Measurements from ENCODE around the gene CD55. TPM values are rescaled to one million over a fixed set of nuclear protein-coding genes. Genes with fewer than 3 reads are reported as not detected.

The CD55 gene
- total RNA-seq, 1 donor from 2014 or later, result 28.6 TPM

DNA sequence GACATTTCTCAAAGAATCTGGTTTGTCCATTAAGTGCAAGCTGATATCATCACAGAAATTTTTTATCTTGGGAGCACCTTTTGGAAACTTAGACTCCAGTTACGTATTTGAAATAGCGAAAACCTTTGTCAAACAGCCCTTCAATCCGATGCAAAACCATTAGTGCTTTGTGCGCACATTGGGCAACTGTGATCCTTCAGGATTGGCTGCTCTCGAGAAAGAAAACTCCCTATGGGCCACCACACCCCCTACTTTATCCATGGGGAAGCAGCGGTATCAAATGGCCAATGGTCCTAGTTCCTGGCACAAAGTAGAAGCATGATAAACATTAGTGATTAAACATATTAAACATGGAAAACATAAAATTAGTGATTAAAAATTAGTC lies 16.0 kb upstream of the CD55 start:
- TF ChIP-seq, protein P1, sequence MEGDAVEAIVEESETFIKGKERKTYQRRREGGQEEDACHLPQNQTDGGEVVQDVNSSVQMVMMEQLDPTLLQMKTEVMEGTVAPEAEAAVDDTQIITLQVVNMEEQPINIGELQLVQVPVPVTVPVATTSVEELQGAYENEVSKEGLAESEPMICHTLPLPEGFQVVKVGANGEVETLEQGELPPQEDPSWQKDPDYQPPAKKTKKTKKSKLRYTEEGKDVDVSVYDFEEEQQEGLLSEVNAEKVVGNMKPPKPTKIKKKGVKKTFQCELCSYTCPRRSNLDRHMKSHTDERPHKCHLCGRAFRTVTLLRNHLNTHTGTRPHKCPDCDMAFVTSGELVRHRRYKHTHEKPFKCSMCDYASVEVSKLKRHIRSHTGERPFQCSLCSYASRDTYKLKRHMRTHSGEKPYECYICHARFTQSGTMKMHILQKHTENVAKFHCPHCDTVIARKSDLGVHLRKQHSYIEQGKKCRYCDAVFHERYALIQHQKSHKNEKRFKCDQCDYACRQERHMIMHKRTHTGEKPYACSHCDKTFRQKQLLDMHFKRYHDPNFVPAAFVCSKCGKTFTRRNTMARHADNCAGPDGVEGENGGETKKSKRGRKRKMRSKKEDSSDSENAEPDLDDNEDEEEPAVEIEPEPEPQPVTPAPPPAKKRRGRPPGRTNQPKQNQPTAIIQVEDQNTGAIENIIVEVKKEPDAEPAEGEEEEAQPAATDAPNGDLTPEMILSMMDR (conservative IDR thresholded peaks at IDR 0.05; ENCODE audit: low read depth, low read length), result no peak
- DNase-seq (ENCODE audit: low read depth), result no peak
- H3K4me3 ChIP-seq (ENCODE audit: low read depth, low read length), result no peak overlapping the region

DNA sequence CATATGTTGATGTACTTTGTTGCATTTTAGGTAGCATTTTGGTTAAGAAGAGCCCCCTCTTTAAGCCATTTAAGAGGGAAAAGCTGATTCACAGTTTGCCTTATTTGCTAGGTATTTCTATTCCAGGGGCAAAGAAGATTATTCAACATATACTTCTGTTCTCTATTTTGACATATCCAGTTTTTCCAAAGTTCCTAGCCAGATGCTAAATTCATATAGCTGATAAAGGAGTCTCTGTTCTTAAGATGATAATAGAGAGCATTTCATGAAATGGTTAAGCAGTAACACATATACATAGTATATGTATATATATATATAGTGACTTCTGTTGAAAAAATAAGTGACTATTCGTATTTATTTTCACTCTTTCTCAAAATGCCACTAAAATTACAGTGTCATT lies 15.5 kb upstream of the CD55 start:
- TF ChIP-seq, protein P1 (conservative IDR thresholded peaks at IDR 0.05; ENCODE audit: low read depth, low read length), result no peak
- H3K4me3 ChIP-seq (ENCODE audit: low read depth, low read length), result no peak overlapping the region
- no peak for DNase-seq (ENCODE audit: low read depth)

DNA sequence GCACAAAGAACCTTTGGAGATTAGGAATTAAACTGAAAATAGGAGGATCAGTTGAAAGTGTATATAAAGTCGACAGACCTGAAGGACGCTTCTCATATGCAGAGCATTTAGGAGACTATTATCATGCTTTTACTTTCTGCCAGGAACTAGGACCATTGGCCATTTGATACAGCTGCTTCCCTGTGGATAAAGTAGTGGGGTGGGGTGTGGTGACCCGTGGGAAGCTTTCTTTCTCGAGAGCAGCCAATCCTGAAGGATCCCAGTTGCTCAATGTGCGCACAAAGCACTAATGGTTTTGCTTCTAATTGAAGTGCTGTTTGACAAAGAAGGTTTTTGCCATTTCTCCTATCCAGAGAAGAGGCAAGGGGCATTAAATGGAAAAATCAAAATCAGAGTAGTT lies 14.9 kb upstream of the CD55 start:
- no peak overlapping the region for H3K4me3 ChIP-seq (ENCODE audit: low read depth, low read length)
- no peak for DNase-seq (ENCODE audit: low read depth)
- TF ChIP-seq, protein P1 (conservative IDR thresholded peaks at IDR 0.05; ENCODE audit: low read depth, low read length), result no peak

DNA sequence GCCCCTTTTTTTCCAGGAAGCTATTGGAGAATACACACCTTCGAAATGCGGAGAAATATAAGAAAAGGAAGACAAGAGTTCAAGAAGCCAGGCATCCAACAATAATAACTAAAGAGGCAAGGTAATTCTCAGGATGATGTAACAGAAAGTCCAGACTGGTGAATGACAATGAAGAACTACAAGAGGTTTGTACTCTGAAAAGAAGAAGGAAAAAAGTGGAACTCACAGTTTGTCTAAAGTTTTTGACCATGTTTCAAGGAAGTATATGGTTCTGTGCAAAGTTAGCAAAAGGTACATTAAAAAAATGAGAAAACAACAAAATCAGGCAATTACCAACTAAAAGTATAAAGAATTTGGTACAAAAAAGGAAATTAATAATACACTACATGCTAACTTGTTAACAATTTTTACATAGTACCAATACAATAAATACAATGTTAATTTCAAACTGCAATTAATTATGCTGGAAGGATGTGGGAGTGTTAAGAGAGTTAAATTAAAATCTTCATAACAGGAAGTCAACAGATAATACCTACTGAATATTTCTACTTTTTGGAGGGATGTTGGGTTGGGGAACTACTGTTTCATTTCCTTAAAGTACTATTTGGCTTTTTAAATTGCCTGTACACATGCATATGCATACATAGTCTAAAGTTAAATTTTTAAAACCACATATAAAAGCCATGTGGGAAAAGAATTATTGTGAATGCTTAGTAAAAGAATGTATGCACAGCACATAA lies 12.9 kb upstream of the CD55 start:
- DNase-seq (ENCODE audit: low read depth), result no peak
- TF ChIP-seq, protein P1 (conservative IDR thresholded peaks at IDR 0.05; ENCODE audit: low read depth, low read length), result no peak
- H3K4me3 ChIP-seq (ENCODE audit: low read depth, low read length), result no peak overlapping the region

DNA sequence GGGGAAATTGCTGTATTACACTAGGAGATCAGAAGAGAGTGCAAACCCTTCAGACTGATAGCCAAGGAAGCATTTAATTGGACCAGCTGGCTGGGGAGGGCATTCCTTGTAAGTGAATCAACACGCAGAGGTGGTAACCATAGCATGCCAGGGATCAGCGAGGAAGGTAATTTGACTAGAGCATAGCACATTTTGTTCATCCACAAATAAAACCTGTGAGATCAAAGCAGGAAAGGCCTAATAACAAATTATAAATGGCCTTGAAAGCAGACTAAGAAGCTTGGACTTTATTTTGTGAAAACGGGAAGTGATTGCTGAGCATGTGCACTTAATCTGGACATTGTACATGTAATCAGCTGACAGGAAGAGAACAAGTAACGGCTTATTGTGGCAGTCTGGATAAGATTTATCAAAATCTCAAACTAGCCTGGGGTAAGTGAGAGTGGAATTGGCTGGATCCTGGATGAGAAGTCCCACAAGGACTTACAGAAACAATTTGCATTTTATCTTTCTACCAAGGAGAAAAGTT lies 11.7 kb upstream of the CD55 start:
- TF ChIP-seq, protein P1 (conservative IDR thresholded peaks at IDR 0.05; ENCODE audit: low read depth, low read length), result no peak
- peak; percentile 77 for DNase-seq (ENCODE audit: low read depth)
- H3K4me3 ChIP-seq (ENCODE audit: low read depth, low read length), result peak overlapping the region; percentile 17

DNA sequence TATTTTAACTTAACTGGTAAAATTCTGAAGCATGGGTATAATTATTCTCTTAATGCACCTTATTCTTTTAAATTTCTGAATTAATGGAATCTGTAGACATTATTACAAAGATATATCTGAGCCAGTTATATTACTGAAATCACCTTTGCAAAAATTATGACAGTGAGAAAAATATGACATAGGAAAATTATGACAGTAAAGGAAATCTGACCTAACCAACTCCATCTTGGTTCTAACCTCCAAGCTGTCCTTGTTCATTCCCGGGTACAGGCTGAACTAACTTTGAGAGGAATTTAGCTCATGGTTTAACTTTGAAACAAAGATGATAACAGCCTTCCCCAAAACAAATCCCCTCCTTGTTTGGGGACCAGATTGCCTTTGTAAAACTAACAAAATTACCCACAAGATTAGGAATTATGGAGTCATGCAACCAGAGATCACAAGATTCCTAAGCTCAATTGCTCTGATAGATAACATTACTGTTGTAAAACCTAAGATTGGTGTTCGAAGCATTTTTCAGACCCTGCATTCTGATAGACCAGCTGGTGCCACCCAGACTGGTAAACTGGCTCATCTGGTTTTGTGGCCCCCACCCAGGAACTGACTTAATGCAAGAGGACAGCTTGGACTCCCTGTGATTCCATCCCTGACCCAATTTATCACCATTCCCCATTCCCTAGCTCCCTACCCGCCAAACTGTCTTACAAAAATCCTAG lies 9.4 kb upstream of the CD55 start:
- TF ChIP-seq, protein P1 (conservative IDR thresholded peaks at IDR 0.05; ENCODE audit: low read depth, low read length), result no peak
- DNase-seq (ENCODE audit: low read depth), result no peak
- H3K4me3 ChIP-seq (ENCODE audit: low read depth, low read length), result no peak overlapping the region
